ENCODE measurements around the gene FBXW8.
A peak's percentile ranks its signal among the peaks of the same experiment; 100 is the strongest.

The FBXW8 gene

DNA sequence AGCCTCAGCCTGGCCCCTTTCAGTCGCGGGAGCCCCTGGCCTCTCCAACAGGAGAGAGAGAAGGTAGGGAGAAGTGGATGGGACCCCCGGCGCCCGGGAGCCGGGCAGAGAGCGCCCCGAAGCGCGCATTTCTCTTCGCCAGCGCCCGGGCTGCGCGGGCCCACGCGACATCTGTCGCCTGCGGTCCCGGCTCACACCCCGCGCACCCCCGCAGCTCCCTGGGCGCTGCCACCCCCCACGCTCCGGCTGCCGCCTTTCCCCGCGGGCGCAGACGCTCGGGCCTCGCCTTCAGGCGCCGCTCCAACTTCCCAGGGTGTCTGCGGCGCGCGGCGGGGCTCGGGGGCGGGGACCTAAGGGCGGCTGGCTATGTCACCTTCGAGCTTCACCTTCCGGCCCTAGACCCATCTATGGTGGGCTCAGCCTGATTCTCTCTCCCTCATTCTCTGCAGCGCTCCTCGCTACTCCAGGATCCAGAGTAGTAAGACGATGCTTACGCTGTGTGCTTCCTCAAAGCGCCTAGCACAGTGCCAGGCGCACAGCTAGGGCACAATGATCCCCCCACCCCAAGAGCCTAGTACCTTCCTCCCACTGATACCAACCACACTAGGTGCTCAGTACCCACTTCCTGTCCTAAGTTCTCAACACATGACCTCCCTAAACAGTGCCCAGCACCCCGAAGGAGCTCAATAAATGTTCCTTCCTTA, 31.1 kb upstream of the FBXW8 start:
- peak; percentile 59 for DNase-seq
- Mint-ChIP-seq H3K4me1 (peaks cover 51% of the 10 kb centered on the region), H3K36me3 (ENCODE audit: low read depth) (peaks cover 2% of the 10 kb centered on the region), H3K9me3 (peaks cover 3% of the 10 kb centered on the region), H3K27me3 (ENCODE audit: low read depth, poor library complexity) (peaks cover 85% of the 10 kb centered on the region), H3K4me3 (peak overlapping the region; percentile 89), H3K27ac (no peak overlapping the region)
- TF ChIP-seq, protein P1, sequence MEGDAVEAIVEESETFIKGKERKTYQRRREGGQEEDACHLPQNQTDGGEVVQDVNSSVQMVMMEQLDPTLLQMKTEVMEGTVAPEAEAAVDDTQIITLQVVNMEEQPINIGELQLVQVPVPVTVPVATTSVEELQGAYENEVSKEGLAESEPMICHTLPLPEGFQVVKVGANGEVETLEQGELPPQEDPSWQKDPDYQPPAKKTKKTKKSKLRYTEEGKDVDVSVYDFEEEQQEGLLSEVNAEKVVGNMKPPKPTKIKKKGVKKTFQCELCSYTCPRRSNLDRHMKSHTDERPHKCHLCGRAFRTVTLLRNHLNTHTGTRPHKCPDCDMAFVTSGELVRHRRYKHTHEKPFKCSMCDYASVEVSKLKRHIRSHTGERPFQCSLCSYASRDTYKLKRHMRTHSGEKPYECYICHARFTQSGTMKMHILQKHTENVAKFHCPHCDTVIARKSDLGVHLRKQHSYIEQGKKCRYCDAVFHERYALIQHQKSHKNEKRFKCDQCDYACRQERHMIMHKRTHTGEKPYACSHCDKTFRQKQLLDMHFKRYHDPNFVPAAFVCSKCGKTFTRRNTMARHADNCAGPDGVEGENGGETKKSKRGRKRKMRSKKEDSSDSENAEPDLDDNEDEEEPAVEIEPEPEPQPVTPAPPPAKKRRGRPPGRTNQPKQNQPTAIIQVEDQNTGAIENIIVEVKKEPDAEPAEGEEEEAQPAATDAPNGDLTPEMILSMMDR (IDR thresholded peaks at IDR 0.05) = no peak

DNA sequence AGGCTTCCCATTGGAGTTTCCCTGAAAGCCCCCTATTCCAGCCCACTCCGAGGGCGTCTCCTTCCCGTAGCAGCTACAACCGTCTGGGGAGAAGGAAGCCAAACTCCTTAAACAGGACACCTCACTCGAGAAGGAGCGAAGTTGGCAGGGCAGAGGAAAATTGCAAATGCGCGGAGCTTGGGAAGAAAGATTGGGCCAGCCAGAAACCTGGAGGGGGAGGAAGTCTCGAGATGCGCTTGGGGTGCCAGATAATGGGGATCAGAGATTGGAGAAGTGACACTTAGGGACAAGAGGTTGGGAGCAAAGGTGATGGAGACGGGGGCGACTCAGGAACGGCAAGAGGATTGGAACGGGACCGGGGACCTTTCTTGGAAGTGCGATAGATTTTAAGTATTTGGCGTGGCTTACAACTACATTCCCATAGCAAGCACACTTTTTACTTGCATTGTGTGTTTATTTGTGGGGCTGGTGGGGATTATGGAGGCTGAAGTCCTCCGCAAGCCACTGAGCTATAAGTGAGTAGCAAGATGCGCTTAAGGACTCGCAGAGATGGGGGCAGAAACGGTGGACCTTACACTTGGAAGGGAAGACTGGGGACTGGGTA, 30.4 kb upstream of the FBXW8 start:
- no peaks in the 10 kb centered on the region for H3K9me3 Mint-ChIP-seq
- peaks cover 51% of the 10 kb centered on the region for H3K4me1 Mint-ChIP-seq
- TF ChIP-seq, protein P1 (IDR thresholded peaks at IDR 0.05) = no peak
- H3K4me3 Mint-ChIP-seq = peak overlapping the region; percentile 89
- DNase-seq = no peak
- H3K36me3 Mint-ChIP-seq (ENCODE audit: low read depth) = no peaks in the 10 kb centered on the region
- no peak overlapping the region for H3K27ac Mint-ChIP-seq
- H3K27me3 Mint-ChIP-seq (ENCODE audit: low read depth, poor library complexity) = peaks cover 92% of the 10 kb centered on the region

DNA sequence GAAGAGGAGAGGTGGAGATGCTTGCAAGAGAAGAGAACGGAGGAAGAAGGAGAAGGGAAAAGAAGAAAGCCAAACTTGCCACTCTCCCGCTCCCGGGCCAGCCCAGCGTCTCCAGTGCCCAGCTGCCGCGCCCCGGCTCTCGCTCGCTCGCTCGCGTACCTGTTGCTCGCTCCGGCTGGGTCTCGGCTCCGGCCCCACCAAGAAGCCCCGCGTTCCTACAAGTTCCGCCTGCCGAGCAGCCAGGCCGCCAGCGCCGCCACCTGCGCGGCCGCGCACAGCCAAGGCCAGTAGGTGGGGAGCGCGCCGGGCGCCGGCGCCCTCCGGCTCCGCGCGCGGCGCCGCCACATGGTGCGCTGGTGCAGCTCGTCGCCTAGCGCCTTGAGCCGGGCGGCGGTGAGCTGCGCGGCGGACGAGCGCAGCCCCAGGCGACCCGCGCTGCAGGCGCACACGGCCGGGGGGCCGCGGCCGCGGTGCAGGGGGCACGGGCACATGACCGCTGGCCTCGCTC, 29.9 kb upstream of the FBXW8 start:
- H3K9me3 Mint-ChIP-seq = no peaks in the 10 kb centered on the region
- peak; percentile 74 for DNase-seq
- peaks cover 95% of the 10 kb centered on the region for H3K27me3 Mint-ChIP-seq (ENCODE audit: low read depth, poor library complexity)
- peaks cover 49% of the 10 kb centered on the region for H3K4me1 Mint-ChIP-seq
- H3K4me3 Mint-ChIP-seq = peak overlapping the region; percentile 89
- H3K27ac Mint-ChIP-seq = no peak overlapping the region
- H3K36me3 Mint-ChIP-seq (ENCODE audit: low read depth) = no peaks in the 10 kb centered on the region
- TF ChIP-seq, protein P1 (IDR thresholded peaks at IDR 0.05) = no peak

DNA sequence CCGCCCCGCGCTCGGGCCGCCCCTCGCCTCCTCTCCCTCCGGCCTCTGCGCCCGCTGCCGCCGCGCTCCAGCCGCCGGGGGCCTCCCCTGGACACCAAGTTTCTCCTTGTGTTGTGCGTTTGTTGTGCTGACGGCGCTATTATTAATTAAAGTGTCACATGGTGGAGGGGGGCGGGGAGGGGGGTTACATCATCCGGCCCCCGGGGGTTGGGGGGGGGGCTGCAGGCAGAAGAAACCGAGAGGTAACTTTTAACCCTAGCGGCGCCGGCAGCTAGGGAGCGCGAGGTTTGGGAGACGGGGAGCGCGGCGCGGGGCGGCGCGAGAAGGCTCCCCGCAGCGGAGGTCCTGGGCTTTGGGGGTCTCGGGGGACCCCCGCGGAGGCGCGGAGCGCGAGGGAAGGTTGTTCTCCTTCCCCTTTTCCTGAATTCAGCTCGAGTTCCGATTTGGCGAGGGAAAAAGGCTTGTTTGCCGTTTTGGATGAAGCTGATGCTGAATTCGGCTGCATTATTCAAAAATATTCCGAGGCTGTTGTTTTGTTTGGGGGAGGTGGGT, 29.3 kb upstream of the FBXW8 start, which contains the start of gene HRK:
Gene HRK (minus strand): TSS at position 117 of the 552 bp plus-strand sequence. CDS start 134 bp downstream, outside the sequence.
- H3K9me3 Mint-ChIP-seq = no peaks in the 10 kb centered on the region
- H3K4me3 Mint-ChIP-seq = peak within 1 kb of the TSS; percentile 89
- DNase-seq = no peak
- TF ChIP-seq, protein P1 (IDR thresholded peaks at IDR 0.05) = no peak
- no peaks in the 10 kb centered on the region for H3K36me3 Mint-ChIP-seq (ENCODE audit: low read depth)
- H3K27ac Mint-ChIP-seq = no peak within 1 kb of the TSS
- H3K4me1 Mint-ChIP-seq = peaks cover 44% of the 10 kb centered on the region
- peaks cover 91% of the 10 kb centered on the region for H3K27me3 Mint-ChIP-seq (ENCODE audit: low read depth, poor library complexity)

DNA sequence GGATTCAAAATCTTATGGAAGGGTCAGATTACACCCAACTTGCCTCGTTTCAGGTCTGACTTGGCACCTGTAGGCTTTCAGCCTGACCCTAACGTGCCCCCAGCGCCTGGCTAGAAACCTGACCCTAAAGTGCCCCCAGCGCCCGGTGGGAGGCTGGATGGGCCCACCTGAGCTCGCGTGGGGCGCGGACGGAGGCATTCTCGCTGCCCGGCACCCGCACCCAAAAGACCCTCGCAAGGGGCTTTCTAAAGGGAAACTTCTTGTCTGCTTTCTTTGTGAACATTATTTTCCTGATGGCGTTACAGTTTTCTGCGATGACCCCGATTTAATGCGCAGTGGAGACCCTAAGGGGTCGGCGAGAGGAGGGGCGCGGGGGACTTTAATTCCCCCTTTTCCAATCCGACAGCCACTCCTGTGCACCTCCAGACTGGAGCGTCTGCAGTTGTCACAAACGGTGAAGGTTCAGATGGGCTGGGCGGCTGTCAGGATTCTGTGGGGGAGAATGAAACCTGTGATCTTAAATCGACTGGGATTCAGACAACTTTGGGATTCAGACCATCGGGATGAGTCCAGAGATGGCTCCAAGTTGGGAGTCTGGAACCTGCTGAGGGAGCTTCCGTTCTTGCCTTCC, 28.8 kb upstream of the FBXW8 start:
- TF ChIP-seq, protein P1 (IDR thresholded peaks at IDR 0.05) = no peak
- Mint-ChIP-seq H3K9me3 (no peaks in the 10 kb centered on the region), H3K27me3 (ENCODE audit: low read depth, poor library complexity) (peaks cover 90% of the 10 kb centered on the region), H3K27ac (no peak overlapping the region), H3K36me3 (ENCODE audit: low read depth) (no peaks in the 10 kb centered on the region), H3K4me1 (peaks cover 38% of the 10 kb centered on the region), H3K4me3 (peak overlapping the region; percentile 82)
- DNase-seq = peak; percentile 13

Data from nephron progenitor cell (in vitro differentiated cells).